GM12878 (cell line): ENCODE results near the gene UST. TPM values are rescaled to one million over a fixed set of nuclear protein-coding genes. Genes with fewer than 3 reads are reported as not detected.

ENCODE experiments used
- ATAC-seq: fragments of 200-7000 bp; cut with Tn5 transposase; 3 replicates; pipeline ENCODE4 v1.9.1; 2020; ENCODE audit warnings: mild to moderate bottlenecking, moderate library complexity
- BruUV-seq: library from RNA; stranded (reverse); fragments of 400-500 nt; replicated peaks from 2 replicates; lab custom pipeline; 2021; lab: Mats Ljungman, UMichigan
- CTCF ChIA-PET: fragments of 300-600 bp; sonication (Branson Sonifier 250); formaldehyde crosslinking; extraction: SDS; loops from one replicate; lab custom pipeline; 2021; ENCODE audit warnings: inconsistent platforms; lab: Yijun Ruan, JAX
- POLR2A ChIA-PET: fragments of 350-600 bp; formaldehyde crosslinking; extraction: SDS; loops from one replicate; lab custom pipeline; 2021; ENCODE audit warnings: inconsistent platforms; lab: Charles Lee
- RAD21 ChIA-PET: fragments of 300-600 bp; sonication (Branson Sonifier 250); formaldehyde crosslinking; loops from one replicate; lab custom pipeline; 2023; ENCODE audit warnings: antibody characterized with exemption; ENCODE audit not compliant: unreplicated experiment; lab: Charles Lee
- SMC1A ChIA-PET: fragments of 300-600 bp; sonication (Branson Sonifier 250); formaldehyde crosslinking; loops from one replicate; lab custom pipeline; 2023; ENCODE audit not compliant: unreplicated experiment, uncharacterized antibody; lab: Charles Lee
- DNase-seq: peaks from one replicate; pipeline ENCODE4 v3.0.0-alpha.2; 2011; ENCODE audit warnings: low read depth, low spot score
- FAIRE-seq: peaks from 3 replicates; lab custom pipeline; 2011; peaks lifted over from hg19 to GRCh38; lab: Jason Lieb, UNC
- H2AFZ ChIP-seq: 2 replicates; pipeline ENCODE4 v1.6.0; 2011; ENCODE audit warnings: low read depth, low read length, control low read depth; ENCODE audit not compliant: control insufficient read depth
- H3K27ac ChIP-seq: 2 replicates; pipeline ENCODE4 v1.5.1; 2011; ENCODE audit warnings: control low read depth; ENCODE audit not compliant: control insufficient read depth, insufficient read depth
- H3K27me3 ChIP-seq, 2 experiments: replicated peaks in 1 of 2; 2 replicates each; pipeline versions ENCODE4 v1.6.0 to v1.6.1; 2011; ENCODE audit warnings: low read length in 1 of 2; ENCODE audit not compliant: control insufficient read depth in 2 of 2, insufficient read depth in 2 of 2
- H3K36me3 ChIP-seq, 2 experiments: 2 replicates each; pipeline ENCODE4 v1.5.1; 2011; ENCODE audit warnings: low read length in 1 of 2; ENCODE audit not compliant: control insufficient read depth in 2 of 2, insufficient read depth in 2 of 2
- H3K4me1 ChIP-seq: 2 replicates; pipeline ENCODE4 v1.6.1; 2011; ENCODE audit warnings: mild to moderate bottlenecking, low read length, moderate library complexity, mixed read lengths; ENCODE audit not compliant: control insufficient read depth, insufficient read depth
- H3K4me2 ChIP-seq: 2 replicates; pipeline ENCODE4 v1.6.0; 2011; ENCODE audit warnings: control low read depth; ENCODE audit not compliant: control insufficient read depth, insufficient read depth
- H3K4me3 ChIP-seq: fragments of 200-600 bp; sonication (generic); 2 replicates; pipeline ENCODE4 v1.5.1; 2016
- H3K79me2 ChIP-seq: 2 replicates; pipeline ENCODE4 v1.6.0; 2011; ENCODE audit warnings: low read length; ENCODE audit not compliant: control insufficient read depth, insufficient read depth
- H3K9ac ChIP-seq: 2 replicates; pipeline ENCODE4 v1.8.0; 2011; ENCODE audit warnings: low read length, control low read depth, mixed read lengths; ENCODE audit not compliant: control insufficient read depth, insufficient read depth
- H3K9me3 ChIP-seq: replicated peaks from 3 replicates; pipeline ENCODE4 v1.5.1; 2011; ENCODE audit warnings: mild to moderate bottlenecking, low read length; ENCODE audit not compliant: control insufficient read depth, insufficient read depth
- H4K20me1 ChIP-seq: 2 replicates; pipeline ENCODE4 v1.6.0; 2011; ENCODE audit not compliant: control insufficient read depth, insufficient read depth
- KLF5 ChIP-seq: fragments of 450-650 bp; IDR thresholded peaks from 2 replicates; pipeline ENCODE4 v1.6.1; 2014; ENCODE audit warnings: mild to moderate bottlenecking; ENCODE audit not compliant: partially characterized antibody
- MLLT1 ChIP-seq: fragments of 450-650 bp; IDR thresholded peaks from 2 replicates; pipeline ENCODE4 v1.6.1; 2016; ENCODE audit warnings: mild to moderate bottlenecking
- REST ChIP-seq: IDR thresholded peaks from 2 replicates; pipeline ENCODE4 v1.6.1; 2012; ENCODE audit warnings: mild to moderate bottlenecking, low read depth, low read length
- SMAD1 ChIP-seq: fragments of 450-650 bp; IDR thresholded peaks from 2 replicates; pipeline ENCODE4 v1.6.1; 2018; ENCODE audit warnings: mild to moderate bottlenecking, low read depth; ENCODE audit not compliant: partially characterized antibody
- SMARCA5 ChIP-seq: fragments of 450-650 bp; IDR thresholded peaks from 2 replicates; pipeline ENCODE4 v1.6.1; 2017; ENCODE audit warnings: mild to moderate bottlenecking
- SPI1 ChIP-seq: IDR thresholded peaks from 2 replicates; pipeline ENCODE4 v1.6.1; 2011; ENCODE audit warnings: low read depth, mild to moderate bottlenecking, low read length, moderate library complexity, borderline replicate concordance; ENCODE audit not compliant: insufficient read depth
- TAF1 ChIP-seq: IDR thresholded peaks from 2 replicates; pipeline ENCODE4 v1.6.1; 2011; ENCODE audit warnings: mild to moderate bottlenecking, low read depth, low read length, borderline replicate concordance
- USF2 ChIP-seq: IDR thresholded peaks from 2 replicates; pipeline ENCODE4 v1.6.1; 2011; ENCODE audit warnings: low read depth, low read length, improper control_type of control experiment, borderline replicate concordance
- WGBS: methylation state at CpG from one replicate; pipeline ENCODE4 v1.1.6; 2016; ENCODE audit warnings: low lambda C conversion rate; ENCODE audit not compliant: insufficient replicate concordance, insufficient coverage; ENCODE audit errors: missing lambda C conversion rate; 5-methylcytosine and 5-hydroxymethylcytosine counted together
- in situ Hi-C: fragments of 300-500 bp; cut with MboI; formaldehyde crosslinking; loops from 9 replicates; pipeline ENCODE4 v1.14.3; 2018; ENCODE audit warnings: mixed read lengths
- intact Hi-C: fragments of 100-400 bp; cut with micrococcal nuclease; formaldehyde crosslinking; loops from one replicate; pipeline ENCODE4 v1.14.2; 2022; ENCODE audit not compliant: unreplicated experiment
- polyA plus RNA-seq, 11 experiments: library from polyadenylated mRNA; depleted of rRNA in 4 of 11; unstranded in 6 of 11; stranded (reverse) in 5 of 11; fragments of >200 nt; fragmentation: Nextera tagmentation in 4 of 11; fragmentation: Illumina TruSeq in 1 of 11; extraction: Ambion mirVana in 4 of 11; extraction: Trizol in 1 of 11; gene quantifications; 1 replicate in 1 of 11; 2 replicates in 10 of 11; pipeline versions ENCODE4 v1.2.1 to v1.2.3, GENCODE V29; 2011 to 2016; ENCODE audit warnings: inconsistent platforms in 2 of 11, missing spikeins in 2 of 11, low read depth in 1 of 11
- total RNA-seq, 4 experiments: library from RNA; depleted of rRNA in 3 of 4; stranded (reverse); fragments of >200 nt in 3 of 4; fragmentation: Illumina TruSeq in 1 of 4; extraction: Trizol in 1 of 4; gene quantifications; 2 replicates each; pipeline versions ENCODE4 v1.2.1 to v1.2.3, GENCODE V29; 2013 to 2021

UST gene
- total and polyA plus RNA-seq, 10 of the 15 experiments (the other 5 are each of a cell fraction or from before 2014, with no cell fraction given): 0.74 to 43.3 (median 2.2) TPM

- TF ChIP-seq TAF1: no peak
- TF ChIP-seq MLLT1: no peak
- TF ChIP-seq SPI1: no peak
- TF ChIP-seq KLF5: no peak
- TF ChIP-seq USF2: no peak
- no peak for TF ChIP-seq SMARCA5
- TF ChIP-seq SMAD1: no peak
- no peak for TF ChIP-seq REST
- ChIA-PET CTCF (no interaction called here), SMC1A (no interaction called here), POLR2A (no interaction called here), RAD21 (no interaction called here)
- Histone ChIP-seq H3K4me2 (no peak overlapping the region), H3K4me3 (no peak overlapping the region), H3K27me3 (no peaks in the 10 kb centered on the region), H3K4me1 (no peaks in the 10 kb centered on the region), H3K27ac (no peak overlapping the region), H4K20me1 (no peaks in the 10 kb centered on the region), H3K9ac (no peak overlapping the region), H2AFZ (no peak overlapping the region), H3K79me2 (no peaks in the 10 kb centered on the region), H3K9me3 (no peaks in the 10 kb centered on the region), H3K36me3 (no peaks in the 10 kb centered on the region)
- FAIRE-seq (no peak), ATAC-seq (no peak), DNase-seq (no peak)
- WGBS: 17% methylated on average over 2 of the region's 2 CpGs
- intact Hi-C loops (no loop called here), in situ Hi-C loops (no loop called here)
- BruUV-seq: no TSS peak
Observed at GRCh38 chr6:149007846-149008245, 261.0 kb downstream of the UST start.
